GM23338 (cell line): ENCODE results near the gene PPM1L. TPM values are rescaled to one million over a fixed set of nuclear protein-coding genes. Genes with fewer than 3 reads are reported as not detected.

Experiments
- ATAC-seq: fragments of 200-7000 bp; cut with Tn5 transposase; 3 replicates; pipeline ENCODE4 v1.9.1; 2020
- DNase-seq: peaks from one replicate; pipeline ENCODE4 v3.0.0-alpha.2; 2015; ENCODE audit warnings: low spot score
- H2AFZ ChIP-seq: fragments of 200-600 bp; sonication (generic); 2 replicates; pipeline ENCODE4 v1.8.0; 2016; ENCODE audit warnings: antibody characterized with exemption, mild to moderate bottlenecking, moderate library complexity
- H3F3A ChIP-seq: fragments of 200-600 bp; sonication (generic); replicated peaks from 2 replicates; pipeline ENCODE4 v1.8.0; 2017; ENCODE audit warnings: antibody characterized with exemption, mixed run types, low read depth
- H3K27ac ChIP-seq: fragments of 200-600 bp; sonication (generic); 2 replicates; pipeline ENCODE4 v1.6.1; 2016; ENCODE audit warnings: low read depth
- H3K27me3 ChIP-seq: fragments of 200-600 bp; sonication (generic); 2 replicates; pipeline ENCODE4 v1.8.0; 2016; ENCODE audit warnings: mild to moderate bottlenecking, mixed run types, moderate library complexity; ENCODE audit not compliant: insufficient read depth
- H3K36me3 ChIP-seq: fragments of 200-600 bp; sonication (generic); 2 replicates; pipeline ENCODE4 v1.8.0; 2016; ENCODE audit warnings: mild to moderate bottlenecking; ENCODE audit not compliant: insufficient read depth
- H3K4me1 ChIP-seq: fragments of 200-600 bp; sonication (generic); 2 replicates; pipeline ENCODE4 v1.8.0; 2016; ENCODE audit warnings: mild to moderate bottlenecking, moderate library complexity; ENCODE audit not compliant: insufficient read depth
- H3K4me2 ChIP-seq: fragments of 200-600 bp; sonication (generic); 2 replicates; pipeline ENCODE4 v1.7.1; 2017; ENCODE audit warnings: mixed run types
- H3K4me3 ChIP-seq: fragments of 200-600 bp; sonication (generic); 2 replicates; pipeline ENCODE4 v1.6.1; 2016; ENCODE audit warnings: mixed run types
- H3K79me2 ChIP-seq: fragments of 200-600 bp; sonication (generic); replicated peaks from 2 replicates; pipeline ENCODE4 v1.8.0; 2017; ENCODE audit warnings: mild to moderate bottlenecking; ENCODE audit not compliant: insufficient read depth
- H3K9me2 ChIP-seq: fragments of 200-600 bp; sonication (generic); 2 replicates; pipeline ENCODE4 v1.8.0; 2017; ENCODE audit not compliant: insufficient read depth
- H4K20me1 ChIP-seq: fragments of 200-600 bp; sonication (generic); replicated peaks from 2 replicates; pipeline ENCODE4 v1.8.0; 2017; ENCODE audit warnings: mild to moderate bottlenecking; ENCODE audit not compliant: insufficient read depth
- H3K27ac Mint-ChIP-seq: 2 replicates; pipeline ENCODE4 v1.8.0; 2020; ENCODE audit warnings: inconsistent platforms, mild to moderate bottlenecking, moderate library complexity, mixed read lengths
- H3K27me3 Mint-ChIP-seq: 3 replicates; pipeline ENCODE4 v1.8.0; 2022; ENCODE audit warnings: low read depth, mild to moderate bottlenecking, moderate library complexity, mixed read lengths, inconsistent platforms; ENCODE audit not compliant: insufficient read depth, poor library complexity
- H3K36me3 Mint-ChIP-seq: 3 replicates; pipeline ENCODE4 v1.8.0; 2021; ENCODE audit warnings: low read depth, mild to moderate bottlenecking, inconsistent platforms, moderate library complexity, mixed read lengths
- H3K4me1 Mint-ChIP-seq: 3 replicates; pipeline ENCODE4 v1.8.0; 2020; ENCODE audit warnings: mild to moderate bottlenecking, inconsistent platforms, mixed read lengths
- H3K4me3 Mint-ChIP-seq: 3 replicates; pipeline ENCODE4 v1.8.0; 2021; ENCODE audit warnings: moderate library complexity, mild to moderate bottlenecking, inconsistent platforms, mixed read lengths
- H3K9me3 Mint-ChIP-seq: 3 replicates; pipeline ENCODE4 v1.8.0; 2020; ENCODE audit warnings: moderate library complexity, mild to moderate bottlenecking, inconsistent platforms, mixed read lengths
- CREB1 ChIP-seq: fragments of 250-450 bp; sonication (Bioruptor Pico); IDR thresholded peaks from 2 replicates; pipeline ENCODE4 v1.5.0; 2020; ENCODE audit warnings: low read depth, mild to moderate bottlenecking, moderate library complexity
- EZH2 ChIP-seq: fragments of 200-600 bp; sonication (generic); IDR thresholded peaks from one replicate; pipeline ENCODE4 v1.8.0; 2017; ENCODE audit warnings: antibody characterized with exemption, mild to moderate bottlenecking, low read depth; ENCODE audit not compliant: unreplicated experiment
- EZH2phosphoT487 ChIP-seq: fragments of 200-600 bp; sonication (generic); IDR thresholded peaks from one replicate; pipeline ENCODE4 v1.8.1; 2018; ENCODE audit warnings: antibody characterized with exemption; ENCODE audit not compliant: unreplicated experiment
- JUNB ChIP-seq: IDR thresholded peaks from one replicate; pipeline ENCODE4 v1.6.1; 2016; ENCODE audit warnings: antibody characterized with exemption; ENCODE audit not compliant: unreplicated experiment
- NANOG ChIP-seq: IDR thresholded peaks from 2 replicates; pipeline ENCODE4 v1.6.1; 2016; ENCODE audit warnings: antibody characterized with exemption, borderline replicate concordance
- POLR2AphosphoS5 ChIP-seq: IDR thresholded peaks from 2 replicates; pipeline ENCODE4 v1.6.1; 2016; ENCODE audit warnings: antibody characterized with exemption, low read depth
- STAT1 ChIP-seq: IDR thresholded peaks from one replicate; pipeline ENCODE4 v1.6.1; 2016; ENCODE audit warnings: antibody characterized with exemption; ENCODE audit not compliant: unreplicated experiment
- ZNF114 ChIP-seq: fragments of 250-450 bp; sonication (Bioruptor Pico); IDR thresholded peaks from 2 replicates; pipeline ENCODE4 v1.5.0; 2020; ENCODE audit warnings: mild to moderate bottlenecking, moderate library complexity
- ZNF331 ChIP-seq: fragments of 250-450 bp; sonication (Bioruptor Pico); IDR thresholded peaks from 2 replicates; pipeline ENCODE4 v1.5.0; 2020; ENCODE audit warnings: low read depth, mild to moderate bottlenecking, moderate library complexity
- polyA plus RNA-seq: library from polyadenylated mRNA; unstranded; fragments of >200 nt; fragmentation: Nextera tagmentation; extraction: Ambion mirVana; gene quantifications from 2 replicates; pipeline ENCODE4 v1.2.1, GENCODE V29; 2016
- total RNA-seq: library from RNA; depleted of rRNA; stranded (reverse); fragments of >200 nt; shearing (Covaris generic); gene quantifications from 2 replicates; pipeline ENCODE4 v1.2.3, GENCODE V29; 2014
- TF ChIP-seq, protein P1 (sequence below): IDR thresholded peaks from 2 replicates; pipeline ENCODE4 v1.6.1; 2016; ENCODE audit warnings: antibody characterized with exemption
- TF ChIP-seq, protein P2 (sequence below): IDR thresholded peaks from one replicate; pipeline ENCODE4 v1.6.1; 2018; ENCODE audit warnings: antibody characterized with exemption; ENCODE audit not compliant: unreplicated experiment
- TF ChIP-seq, protein P3 (sequence below), 2 experiments: fragments of 200-600 bp in 1 of 2; sonication (generic) in 1 of 2; conservative IDR thresholded peaks; 2 replicates each; pipeline versions ENCODE4 v1.5.1 to v1.6.1; 2016 to 2017; ENCODE audit warnings: antibody characterized with exemption in 2 of 2, low read depth in 2 of 2, mild to moderate bottlenecking in 2 of 2, moderate library complexity in 1 of 2
- TF ChIP-seq, protein P4 (sequence below): fragments of 250-450 bp; sonication (Bioruptor Pico); IDR thresholded peaks from 2 replicates; pipeline ENCODE4 v1.5.0; 2020; ENCODE audit warnings: mild to moderate bottlenecking, moderate library complexity

Gene PPM1L
- total and polyA plus RNA-seq, 2 experiments from 2014 or later: 3.9 to 26.4 TPM

DNA sequence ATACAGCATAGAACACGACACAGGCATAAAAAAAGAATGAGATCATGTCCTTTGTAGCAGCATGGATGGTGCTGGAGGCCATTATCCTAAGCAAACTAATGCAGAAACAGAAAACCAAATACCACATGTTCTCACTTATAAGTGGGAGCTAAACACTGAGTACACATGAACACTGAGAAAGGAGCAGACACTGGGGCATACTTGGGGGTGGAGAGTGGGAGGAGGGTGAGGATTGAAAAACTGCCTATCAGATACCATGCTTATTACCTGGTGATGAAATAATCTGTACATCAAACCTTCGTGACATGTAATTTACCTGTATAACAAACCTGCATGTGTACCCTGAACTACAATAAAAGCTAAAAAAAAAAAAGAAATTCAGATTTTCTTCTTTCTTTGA, 100.4 kb downstream of the PPM1L start:
- H3K4me1 ChIP-seq: peaks cover 19% of the 10 kb centered on the region
- Mint-ChIP-seq H3K4me3 (no peak overlapping the region), H3K27ac (no peak overlapping the region), H3K36me3 (peaks cover 6% of the 10 kb centered on the region; the same call in 2 of the 3 replicates), H3K9me3 (peaks cover 6% of the 10 kb centered on the region; the same call in 2 of the 3 replicates), H3K27me3 (peaks cover 2% of the 10 kb centered on the region), H3K4me1 (peaks cover 19% of the 10 kb centered on the region; the same call in 2 of the 3 replicates)
- no peaks in the 10 kb centered on the region for H3K79me2 ChIP-seq
- no peak for ATAC-seq
- no peaks in the 10 kb centered on the region for H3F3A ChIP-seq
- H3K27me3 ChIP-seq: no peaks in the 10 kb centered on the region
- H3K9me2 ChIP-seq: peaks cover 7% of the 10 kb centered on the region; the same call in 1 of the 2 replicates
- H2AFZ ChIP-seq: no peak overlapping the region
- TF ChIP-seq, protein P1, sequence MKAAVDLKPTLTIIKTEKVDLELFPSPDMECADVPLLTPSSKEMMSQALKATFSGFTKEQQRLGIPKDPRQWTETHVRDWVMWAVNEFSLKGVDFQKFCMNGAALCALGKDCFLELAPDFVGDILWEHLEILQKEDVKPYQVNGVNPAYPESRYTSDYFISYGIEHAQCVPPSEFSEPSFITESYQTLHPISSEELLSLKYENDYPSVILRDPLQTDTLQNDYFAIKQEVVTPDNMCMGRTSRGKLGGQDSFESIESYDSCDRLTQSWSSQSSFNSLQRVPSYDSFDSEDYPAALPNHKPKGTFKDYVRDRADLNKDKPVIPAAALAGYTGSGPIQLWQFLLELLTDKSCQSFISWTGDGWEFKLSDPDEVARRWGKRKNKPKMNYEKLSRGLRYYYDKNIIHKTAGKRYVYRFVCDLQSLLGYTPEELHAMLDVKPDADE: no peak
- TF ChIP-seq, protein P2, sequence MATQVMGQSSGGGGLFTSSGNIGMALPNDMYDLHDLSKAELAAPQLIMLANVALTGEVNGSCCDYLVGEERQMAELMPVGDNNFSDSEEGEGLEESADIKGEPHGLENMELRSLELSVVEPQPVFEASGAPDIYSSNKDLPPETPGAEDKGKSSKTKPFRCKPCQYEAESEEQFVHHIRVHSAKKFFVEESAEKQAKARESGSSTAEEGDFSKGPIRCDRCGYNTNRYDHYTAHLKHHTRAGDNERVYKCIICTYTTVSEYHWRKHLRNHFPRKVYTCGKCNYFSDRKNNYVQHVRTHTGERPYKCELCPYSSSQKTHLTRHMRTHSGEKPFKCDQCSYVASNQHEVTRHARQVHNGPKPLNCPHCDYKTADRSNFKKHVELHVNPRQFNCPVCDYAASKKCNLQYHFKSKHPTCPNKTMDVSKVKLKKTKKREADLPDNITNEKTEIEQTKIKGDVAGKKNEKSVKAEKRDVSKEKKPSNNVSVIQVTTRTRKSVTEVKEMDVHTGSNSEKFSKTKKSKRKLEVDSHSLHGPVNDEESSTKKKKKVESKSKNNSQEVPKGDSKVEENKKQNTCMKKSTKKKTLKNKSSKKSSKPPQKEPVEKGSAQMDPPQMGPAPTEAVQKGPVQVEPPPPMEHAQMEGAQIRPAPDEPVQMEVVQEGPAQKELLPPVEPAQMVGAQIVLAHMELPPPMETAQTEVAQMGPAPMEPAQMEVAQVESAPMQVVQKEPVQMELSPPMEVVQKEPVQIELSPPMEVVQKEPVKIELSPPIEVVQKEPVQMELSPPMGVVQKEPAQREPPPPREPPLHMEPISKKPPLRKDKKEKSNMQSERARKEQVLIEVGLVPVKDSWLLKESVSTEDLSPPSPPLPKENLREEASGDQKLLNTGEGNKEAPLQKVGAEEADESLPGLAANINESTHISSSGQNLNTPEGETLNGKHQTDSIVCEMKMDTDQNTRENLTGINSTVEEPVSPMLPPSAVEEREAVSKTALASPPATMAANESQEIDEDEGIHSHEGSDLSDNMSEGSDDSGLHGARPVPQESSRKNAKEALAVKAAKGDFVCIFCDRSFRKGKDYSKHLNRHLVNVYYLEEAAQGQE: no peak
- TF ChIP-seq, protein P3, sequence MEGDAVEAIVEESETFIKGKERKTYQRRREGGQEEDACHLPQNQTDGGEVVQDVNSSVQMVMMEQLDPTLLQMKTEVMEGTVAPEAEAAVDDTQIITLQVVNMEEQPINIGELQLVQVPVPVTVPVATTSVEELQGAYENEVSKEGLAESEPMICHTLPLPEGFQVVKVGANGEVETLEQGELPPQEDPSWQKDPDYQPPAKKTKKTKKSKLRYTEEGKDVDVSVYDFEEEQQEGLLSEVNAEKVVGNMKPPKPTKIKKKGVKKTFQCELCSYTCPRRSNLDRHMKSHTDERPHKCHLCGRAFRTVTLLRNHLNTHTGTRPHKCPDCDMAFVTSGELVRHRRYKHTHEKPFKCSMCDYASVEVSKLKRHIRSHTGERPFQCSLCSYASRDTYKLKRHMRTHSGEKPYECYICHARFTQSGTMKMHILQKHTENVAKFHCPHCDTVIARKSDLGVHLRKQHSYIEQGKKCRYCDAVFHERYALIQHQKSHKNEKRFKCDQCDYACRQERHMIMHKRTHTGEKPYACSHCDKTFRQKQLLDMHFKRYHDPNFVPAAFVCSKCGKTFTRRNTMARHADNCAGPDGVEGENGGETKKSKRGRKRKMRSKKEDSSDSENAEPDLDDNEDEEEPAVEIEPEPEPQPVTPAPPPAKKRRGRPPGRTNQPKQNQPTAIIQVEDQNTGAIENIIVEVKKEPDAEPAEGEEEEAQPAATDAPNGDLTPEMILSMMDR (conservative IDR thresholded peaks at IDR 0.05; ENCODE audit: low read depth in 2 of 2): no peak
- TF ChIP-seq CREB1 (no peak), ZNF114 (CRISPR knock-in tag) (no peak), ZNF331 (CRISPR knock-in tag) (no peak), JUNB (no peak), POLR2AphosphoS5 (no peak), STAT1 (no peak), NANOG (no peak), EZH2 (no peak), EZH2phosphoT487 (no peak)
- TF ChIP-seq, protein P4, sequence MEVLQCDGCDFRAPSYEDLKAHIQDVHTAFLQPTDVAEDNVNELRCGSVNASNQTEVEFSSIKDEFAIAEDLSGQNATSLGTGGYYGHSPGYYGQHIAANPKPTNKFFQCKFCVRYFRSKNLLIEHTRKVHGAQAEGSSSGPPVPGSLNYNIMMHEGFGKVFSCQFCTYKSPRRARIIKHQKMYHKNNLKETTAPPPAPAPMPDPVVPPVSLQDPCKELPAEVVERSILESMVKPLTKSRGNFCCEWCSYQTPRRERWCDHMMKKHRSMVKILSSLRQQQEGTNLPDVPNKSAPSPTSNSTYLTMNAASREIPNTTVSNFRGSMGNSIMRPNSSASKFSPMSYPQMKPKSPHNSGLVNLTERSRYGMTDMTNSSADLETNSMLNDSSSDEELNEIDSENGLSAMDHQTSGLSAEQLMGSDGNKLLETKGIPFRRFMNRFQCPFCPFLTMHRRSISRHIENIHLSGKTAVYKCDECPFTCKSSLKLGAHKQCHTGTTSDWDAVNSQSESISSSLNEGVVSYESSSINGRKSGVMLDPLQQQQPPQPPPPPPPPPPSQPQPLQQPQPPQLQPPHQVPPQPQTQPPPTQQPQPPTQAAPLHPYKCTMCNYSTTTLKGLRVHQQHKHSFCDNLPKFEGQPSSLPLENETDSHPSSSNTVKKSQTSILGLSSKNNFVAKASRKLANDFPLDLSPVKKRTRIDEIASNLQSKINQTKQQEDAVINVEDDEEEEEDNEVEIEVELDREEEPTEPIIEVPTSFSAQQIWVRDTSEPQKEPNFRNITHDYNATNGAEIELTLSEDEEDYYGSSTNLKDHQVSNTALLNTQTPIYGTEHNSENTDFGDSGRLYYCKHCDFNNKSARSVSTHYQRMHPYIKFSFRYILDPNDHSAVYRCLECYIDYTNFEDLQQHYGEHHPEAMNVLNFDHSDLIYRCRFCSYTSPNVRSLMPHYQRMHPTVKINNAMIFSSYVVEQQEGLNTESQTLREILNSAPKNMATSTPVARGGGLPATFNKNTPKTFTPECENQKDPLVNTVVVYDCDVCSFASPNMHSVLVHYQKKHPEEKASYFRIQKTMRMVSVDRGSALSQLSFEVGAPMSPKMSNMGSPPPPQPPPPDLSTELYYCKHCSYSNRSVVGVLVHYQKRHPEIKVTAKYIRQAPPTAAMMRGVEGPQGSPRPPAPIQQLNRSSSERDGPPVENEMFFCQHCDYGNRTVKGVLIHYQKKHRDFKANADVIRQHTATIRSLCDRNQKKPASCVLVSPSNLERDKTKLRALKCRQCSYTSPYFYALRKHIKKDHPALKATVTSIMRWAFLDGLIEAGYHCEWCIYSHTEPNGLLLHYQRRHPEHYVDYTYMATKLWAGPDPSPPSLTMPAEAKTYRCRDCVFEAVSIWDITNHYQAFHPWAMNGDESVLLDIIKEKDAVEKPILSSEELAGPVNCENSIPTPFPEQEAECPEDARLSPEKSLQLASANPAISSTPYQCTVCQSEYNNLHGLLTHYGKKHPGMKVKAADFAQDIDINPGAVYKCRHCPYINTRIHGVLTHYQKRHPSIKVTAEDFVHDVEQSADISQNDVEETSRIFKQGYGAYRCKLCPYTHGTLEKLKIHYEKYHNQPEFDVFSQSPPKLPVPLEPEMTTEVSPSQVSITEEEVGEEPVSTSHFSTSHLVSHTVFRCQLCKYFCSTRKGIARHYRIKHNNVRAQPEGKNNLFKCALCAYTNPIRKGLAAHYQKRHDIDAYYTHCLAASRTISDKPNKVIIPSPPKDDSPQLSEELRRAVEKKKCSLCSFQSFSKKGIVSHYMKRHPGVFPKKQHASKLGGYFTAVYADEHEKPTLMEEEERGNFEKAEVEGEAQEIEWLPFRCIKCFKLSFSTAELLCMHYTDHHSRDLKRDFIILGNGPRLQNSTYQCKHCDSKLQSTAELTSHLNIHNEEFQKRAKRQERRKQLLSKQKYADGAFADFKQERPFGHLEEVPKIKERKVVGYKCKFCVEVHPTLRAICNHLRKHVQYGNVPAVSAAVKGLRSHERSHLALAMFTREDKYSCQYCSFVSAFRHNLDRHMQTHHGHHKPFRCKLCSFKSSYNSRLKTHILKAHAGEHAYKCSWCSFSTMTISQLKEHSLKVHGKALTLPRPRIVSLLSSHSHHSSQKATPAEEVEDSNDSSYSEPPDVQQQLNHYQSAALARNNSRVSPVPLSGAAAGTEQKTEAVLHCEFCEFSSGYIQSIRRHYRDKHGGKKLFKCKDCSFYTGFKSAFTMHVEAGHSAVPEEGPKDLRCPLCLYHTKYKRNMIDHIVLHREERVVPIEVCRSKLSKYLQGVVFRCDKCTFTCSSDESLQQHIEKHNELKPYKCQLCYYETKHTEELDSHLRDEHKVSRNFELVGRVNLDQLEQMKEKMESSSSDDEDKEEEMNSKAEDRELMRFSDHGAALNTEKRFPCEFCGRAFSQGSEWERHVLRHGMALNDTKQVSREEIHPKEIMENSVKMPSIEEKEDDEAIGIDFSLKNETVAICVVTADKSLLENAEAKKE (CRISPR knock-in tag): no peak
- H3K36me3 ChIP-seq: no peaks in the 10 kb centered on the region
- H3K4me2 ChIP-seq: no peak overlapping the region
- no peak overlapping the region for H3K4me3 ChIP-seq
- H4K20me1 ChIP-seq: no peaks in the 10 kb centered on the region
- DNase-seq: no peak
- no peak overlapping the region for H3K27ac ChIP-seq
